KOPT-K1 (cell line): Measurements from ENCODE around the gene RNASEH2C.
"Not testable (repeated sequence)": the region's sequence is repeated elsewhere in the genome, so short reads cannot be mapped to it uniquely, and the experiment has no call there.

Experiments
- H3K27ac ChIP-seq: fragments of 200-600 bp; sonication (generic); 2 replicates; pipeline ENCODE4 v1.5.1; 2016; ENCODE audit warnings: antibody characterized with exemption, mild to moderate bottlenecking, low read depth, low read length; ENCODE audit not compliant: poor library complexity, severe bottlenecking
- H3K36me3 ChIP-seq: fragments of 200-600 bp; sonication (generic); 2 replicates; pipeline ENCODE4 v1.5.1; 2017; ENCODE audit warnings: antibody characterized with exemption, mild to moderate bottlenecking, low read length, moderate library complexity; ENCODE audit not compliant: insufficient read depth
- H3K9me3 ChIP-seq: fragments of 200-600 bp; sonication (generic); 2 replicates; pipeline ENCODE4 v1.5.1; 2017; ENCODE audit warnings: antibody characterized with exemption, low read length, mild to moderate bottlenecking; ENCODE audit not compliant: insufficient read depth, poor library complexity, severe bottlenecking

RNASEH2C gene

GRCh38 chr11:65709661-65710060 is 10.9 kb downstream of the RNASEH2C start:
- Histone ChIP-seq H3K36me3 (peaks cover 19% of the 10 kb centered on the region), H3K9me3 (no peaks in the 10 kb centered on the region), H3K27ac (no peak overlapping the region)

GRCh38 chr11:65708451-65708850 is 12.1 kb downstream of the RNASEH2C start:
- Histone ChIP-seq H3K36me3 (peaks cover 7% of the 10 kb centered on the region), H3K9me3 (no peaks in the 10 kb centered on the region), H3K27ac (no peak overlapping the region)

- H3K9me3 ChIP-seq, H3K27ac ChIP-seq, H3K36me3 ChIP-seq: not testable (repeated sequence)
Observed at GRCh38 chr11:65707002-65707401, 13.6 kb downstream of the RNASEH2C start.

- not testable (repeated sequence) for H3K9me3 ChIP-seq, H3K27ac ChIP-seq, H3K36me3 ChIP-seq
Observed at GRCh38 chr11:65706303-65706763, 14.3 kb downstream of the RNASEH2C start.

GRCh38 chr11:65703846-65704245 is 16.8 kb downstream of the RNASEH2C start:
- Histone ChIP-seq H3K36me3 (no peaks in the 10 kb centered on the region), H3K27ac (no peak overlapping the region), H3K9me3 (peaks cover 7% of the 10 kb centered on the region)

GRCh38 chr11:65701686-65702085 is 18.9 kb downstream of the RNASEH2C start:
- Histone ChIP-seq H3K9me3 (peaks cover 7% of the 10 kb centered on the region), H3K36me3 (no peaks in the 10 kb centered on the region), H3K27ac (no peak overlapping the region)

GRCh38 chr11:65700399-65700798 is 20.2 kb downstream of the RNASEH2C start:
- H3K27ac ChIP-seq: no peak overlapping the region
- H3K9me3 ChIP-seq: peaks cover 7% of the 10 kb centered on the region
- H3K36me3 ChIP-seq: no peaks in the 10 kb centered on the region

GRCh38 chr11:65699306-65699705 is 21.3 kb downstream of the RNASEH2C start:
- no peak overlapping the region for H3K27ac ChIP-seq
- peaks cover 7% of the 10 kb centered on the region for H3K9me3 ChIP-seq
- no peaks in the 10 kb centered on the region for H3K36me3 ChIP-seq

GRCh38 chr11:65698205-65698604 is 22.4 kb downstream of the RNASEH2C start:
- Histone ChIP-seq H3K36me3 (no peaks in the 10 kb centered on the region), H3K9me3 (peaks cover 7% of the 10 kb centered on the region), H3K27ac (no peak overlapping the region)

GRCh38 chr11:65696802-65697552 is 23.6 kb downstream of the RNASEH2C start:
- peaks cover 7% of the 10 kb centered on the region for H3K9me3 ChIP-seq
- H3K27ac ChIP-seq: no peak overlapping the region
- H3K36me3 ChIP-seq: no peaks in the 10 kb centered on the region

- no peaks in the 10 kb centered on the region for H3K36me3 ChIP-seq
- H3K9me3 ChIP-seq: peaks cover 7% of the 10 kb centered on the region
- no peak overlapping the region for H3K27ac ChIP-seq
Observed at GRCh38 chr11:65695459-65696241, 24.9 kb downstream of the RNASEH2C start.

- Histone ChIP-seq H3K27ac (no peak overlapping the region), H3K36me3 (no peaks in the 10 kb centered on the region), H3K9me3 (no peaks in the 10 kb centered on the region)
Observed at GRCh38 chr11:65692367-65692766, 28.2 kb downstream of the RNASEH2C start.

GRCh38 chr11:65691847-65692246 is 28.8 kb downstream of the RNASEH2C start:
- not testable (repeated sequence) for H3K36me3 ChIP-seq, H3K9me3 ChIP-seq, H3K27ac ChIP-seq

- H3K36me3 ChIP-seq: no peaks in the 10 kb centered on the region
- H3K27ac ChIP-seq: no peak overlapping the region
- no peaks in the 10 kb centered on the region for H3K9me3 ChIP-seq
Observed at GRCh38 chr11:65685981-65686380, 34.6 kb downstream of the RNASEH2C start.

- not testable (repeated sequence) for H3K27ac ChIP-seq, H3K36me3 ChIP-seq, H3K9me3 ChIP-seq
Observed at GRCh38 chr11:65683480-65683879, 37.1 kb downstream of the RNASEH2C start.
